ENCODE results near the gene ARPC1B.
"Not testable (repeated sequence)": the region's sequence is repeated elsewhere in the genome, so short reads cannot be mapped to it uniquely, and the experiment has no call there.

Gene ARPC1B

GRCh38 chr7:99352247-99352646 lies 22.3 kb upstream of the ARPC1B start:
- Histone ChIP-seq H3K9ac (ENCODE audit: low read length) (no peak overlapping the region), H3K9me3 (ENCODE audit: control insufficient read depth, low read length) (no peaks in the 10 kb centered on the region), H3K36me3 (ENCODE audit: control insufficient read depth, insufficient read depth, low read length, severe bottlenecking) (peaks cover 78% of the 10 kb centered on the region), H3K27me3 (replicated peaks; ENCODE audit: control insufficient read depth, insufficient read depth, low read length) (no peaks in the 10 kb centered on the region), H3K4me1 (ENCODE audit: control insufficient read depth, insufficient read depth, low read length) (no peaks in the 10 kb centered on the region), H3K4me3 (ENCODE audit: low read length) (no peak overlapping the region)
- no peak for DNase-seq (ENCODE audit: low read depth)

DNA sequence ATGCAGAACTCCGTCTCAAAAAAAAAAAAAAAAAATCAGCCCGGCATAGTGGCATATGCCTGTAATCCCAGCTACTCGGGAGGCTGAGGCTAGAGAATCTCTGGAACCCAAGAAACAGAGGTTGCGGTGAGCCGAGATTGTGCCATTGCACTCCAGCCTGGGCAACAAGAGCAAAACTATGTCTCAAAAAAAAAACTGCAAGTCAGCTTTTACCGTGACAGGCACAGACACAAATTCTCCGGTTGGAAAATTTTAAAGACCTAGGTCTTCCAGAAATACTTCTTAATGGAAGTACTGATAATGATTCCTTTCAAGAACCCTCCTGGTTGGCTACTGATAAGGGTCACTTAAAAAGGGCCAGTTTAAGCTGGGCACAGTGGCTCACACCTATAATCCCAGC lies 19.4 kb upstream of the ARPC1B start:
- Histone ChIP-seq H3K27me3 (replicated peaks; ENCODE audit: control insufficient read depth, insufficient read depth, low read length) (no peaks in the 10 kb centered on the region), H3K36me3 (ENCODE audit: control insufficient read depth, insufficient read depth, low read length, severe bottlenecking) (peaks cover 79% of the 10 kb centered on the region), H3K4me1 (ENCODE audit: control insufficient read depth, insufficient read depth, low read length) (no peaks in the 10 kb centered on the region), H3K9me3 (ENCODE audit: control insufficient read depth, low read length) (no peaks in the 10 kb centered on the region), H3K4me3 (ENCODE audit: low read length) (no peak overlapping the region), H3K9ac (ENCODE audit: low read length) (no peak overlapping the region)
- DNase-seq (ENCODE audit: low read depth) = no peak

- no peaks in the 10 kb centered on the region for H3K27me3 ChIP-seq (replicated peaks; ENCODE audit: control insufficient read depth, insufficient read depth, low read length)
- H3K36me3 ChIP-seq (ENCODE audit: control insufficient read depth, insufficient read depth, low read length, severe bottlenecking) = peaks cover 71% of the 10 kb centered on the region
- H3K9me3 ChIP-seq (ENCODE audit: control insufficient read depth, low read length) = no peaks in the 10 kb centered on the region
- H3K4me1 ChIP-seq (ENCODE audit: control insufficient read depth, insufficient read depth, low read length) = peaks cover 9% of the 10 kb centered on the region
- no peak overlapping the region for H3K9ac ChIP-seq (ENCODE audit: low read length)
- no peak for DNase-seq (ENCODE audit: low read depth)
- H3K4me3 ChIP-seq (ENCODE audit: low read length) = no peak overlapping the region
Observed at GRCh38 chr7:99357701-99358490, 16.6 kb upstream of the ARPC1B start.

- Histone ChIP-seq H3K36me3 (ENCODE audit: control insufficient read depth, insufficient read depth, low read length, severe bottlenecking) (peaks cover 74% of the 10 kb centered on the region), H3K4me1 (ENCODE audit: control insufficient read depth, insufficient read depth, low read length) (peaks cover 15% of the 10 kb centered on the region)
- H3K9me3 ChIP-seq (ENCODE audit: control insufficient read depth, low read length); H3K9ac ChIP-seq (ENCODE audit: low read length); H3K4me3 ChIP-seq (ENCODE audit: low read length); DNase-seq (ENCODE audit: low read depth); H3K27me3 ChIP-seq (replicated peaks; ENCODE audit: control insufficient read depth, insufficient read depth, low read length): not testable (repeated sequence)
Observed at GRCh38 chr7:99358521-99358920, 16.0 kb upstream of the ARPC1B start.

DNA sequence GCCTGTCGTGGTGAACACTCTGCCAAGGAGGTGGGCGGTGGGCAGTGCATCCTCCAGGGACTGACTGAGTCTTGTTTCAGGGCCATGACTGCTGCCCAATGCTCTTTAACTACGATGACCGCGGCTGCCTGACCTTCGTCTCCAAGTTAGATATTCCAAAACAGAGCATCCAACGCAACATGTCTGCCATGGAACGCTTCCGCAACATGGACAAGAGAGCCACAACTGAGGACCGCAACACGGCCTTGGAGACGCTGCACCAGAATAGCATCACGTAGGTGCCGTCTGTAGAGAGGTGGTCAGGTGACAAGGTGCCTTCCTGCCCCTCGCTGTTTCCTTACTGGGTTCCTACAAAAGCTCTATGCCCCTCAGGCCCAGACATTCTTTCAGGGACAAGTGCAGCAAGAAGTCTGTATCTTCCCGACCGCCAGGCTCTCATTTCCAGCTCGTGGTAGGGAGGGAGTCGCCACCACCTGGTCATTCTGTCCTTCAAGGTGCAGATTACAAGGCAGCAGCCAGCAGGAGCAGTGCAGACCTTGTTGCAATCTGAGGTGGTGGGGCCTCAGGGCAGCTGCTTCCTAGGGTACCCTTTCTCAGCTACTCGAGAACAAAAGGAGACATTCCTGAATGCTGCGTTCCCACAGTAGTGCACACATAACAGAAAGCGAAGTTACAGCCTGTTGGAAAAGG lies 14.9 kb upstream of the ARPC1B start:
- peaks cover 15% of the 10 kb centered on the region for H3K4me1 ChIP-seq (ENCODE audit: control insufficient read depth, insufficient read depth, low read length)
- H3K9me3 ChIP-seq (ENCODE audit: control insufficient read depth, low read length) = no peaks in the 10 kb centered on the region
- no peak overlapping the region for H3K9ac ChIP-seq (ENCODE audit: low read length)
- no peak for DNase-seq (ENCODE audit: low read depth)
- no peaks in the 10 kb centered on the region for H3K27me3 ChIP-seq (replicated peaks; ENCODE audit: control insufficient read depth, insufficient read depth, low read length)
- peaks cover 73% of the 10 kb centered on the region for H3K36me3 ChIP-seq (ENCODE audit: control insufficient read depth, insufficient read depth, low read length, severe bottlenecking)
- no peak overlapping the region for H3K4me3 ChIP-seq (ENCODE audit: low read length)

- peak; percentile 75 for DNase-seq (ENCODE audit: low read depth)
- Histone ChIP-seq H3K27me3 (replicated peaks; ENCODE audit: control insufficient read depth, insufficient read depth, low read length) (no peaks in the 10 kb centered on the region), H3K9ac (ENCODE audit: low read length) (no peak overlapping the region), H3K36me3 (ENCODE audit: control insufficient read depth, insufficient read depth, low read length, severe bottlenecking) (peaks cover 75% of the 10 kb centered on the region), H3K4me1 (ENCODE audit: control insufficient read depth, insufficient read depth, low read length) (peaks cover 15% of the 10 kb centered on the region), H3K9me3 (ENCODE audit: control insufficient read depth, low read length) (no peaks in the 10 kb centered on the region), H3K4me3 (ENCODE audit: low read length) (no peak overlapping the region)
Observed at GRCh38 chr7:99362801-99363200, 11.7 kb upstream of the ARPC1B start.

DNA sequence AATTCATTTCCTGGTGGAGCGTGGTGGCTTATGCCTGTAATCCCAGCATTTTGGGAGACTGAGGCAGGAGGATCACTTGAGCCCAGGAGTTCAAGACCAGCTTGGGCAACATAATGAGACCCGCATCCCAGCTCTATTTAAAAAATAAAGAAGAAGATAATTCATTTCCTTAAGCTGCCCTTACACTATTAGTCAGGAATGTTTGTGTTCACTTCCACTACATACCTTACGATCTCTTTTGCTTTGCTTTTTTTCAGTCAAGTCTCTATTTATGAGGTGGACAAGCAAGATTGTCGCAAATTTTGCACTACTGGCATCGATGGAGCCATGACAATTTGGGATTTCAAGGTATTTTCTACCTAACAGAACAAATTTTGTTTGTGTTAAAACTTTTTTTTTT lies 11.2 kb upstream of the ARPC1B start:
- peaks cover 70% of the 10 kb centered on the region for H3K36me3 ChIP-seq (ENCODE audit: control insufficient read depth, insufficient read depth, low read length, severe bottlenecking)
- H3K9ac ChIP-seq (ENCODE audit: low read length) = no peak overlapping the region
- H3K4me3 ChIP-seq (ENCODE audit: low read length) = no peak overlapping the region
- H3K4me1 ChIP-seq (ENCODE audit: control insufficient read depth, insufficient read depth, low read length) = peaks cover 15% of the 10 kb centered on the region
- H3K9me3 ChIP-seq (ENCODE audit: control insufficient read depth, low read length) = no peaks in the 10 kb centered on the region
- no peaks in the 10 kb centered on the region for H3K27me3 ChIP-seq (replicated peaks; ENCODE audit: control insufficient read depth, insufficient read depth, low read length)
- DNase-seq (ENCODE audit: low read depth) = no peak

- Histone ChIP-seq H3K4me3 (ENCODE audit: low read length) (no peak overlapping the region), H3K36me3 (ENCODE audit: control insufficient read depth, insufficient read depth, low read length, severe bottlenecking) (peaks cover 55% of the 10 kb centered on the region), H3K9me3 (ENCODE audit: control insufficient read depth, low read length) (no peaks in the 10 kb centered on the region), H3K4me1 (ENCODE audit: control insufficient read depth, insufficient read depth, low read length) (peaks cover 15% of the 10 kb centered on the region), H3K9ac (ENCODE audit: low read length) (no peak overlapping the region), H3K27me3 (replicated peaks; ENCODE audit: control insufficient read depth, insufficient read depth, low read length) (no peaks in the 10 kb centered on the region)
- DNase-seq (ENCODE audit: low read depth) = peak; percentile 35
Observed at GRCh38 chr7:99365318-99366141, 9.0 kb upstream of the ARPC1B start.

GRCh38 chr7:99366646-99367045 lies 7.9 kb upstream of the ARPC1B start:
- no peaks in the 10 kb centered on the region for H3K9me3 ChIP-seq (ENCODE audit: control insufficient read depth, low read length)
- H3K27me3 ChIP-seq (replicated peaks; ENCODE audit: control insufficient read depth, insufficient read depth, low read length) = no peaks in the 10 kb centered on the region
- H3K9ac ChIP-seq (ENCODE audit: low read length) = no peak overlapping the region
- H3K36me3 ChIP-seq (ENCODE audit: control insufficient read depth, insufficient read depth, low read length, severe bottlenecking) = peaks cover 44% of the 10 kb centered on the region
- no peak overlapping the region for H3K4me3 ChIP-seq (ENCODE audit: low read length)
- DNase-seq (ENCODE audit: low read depth) = no peak
- peaks cover 10% of the 10 kb centered on the region for H3K4me1 ChIP-seq (ENCODE audit: control insufficient read depth, insufficient read depth, low read length)

DNA sequence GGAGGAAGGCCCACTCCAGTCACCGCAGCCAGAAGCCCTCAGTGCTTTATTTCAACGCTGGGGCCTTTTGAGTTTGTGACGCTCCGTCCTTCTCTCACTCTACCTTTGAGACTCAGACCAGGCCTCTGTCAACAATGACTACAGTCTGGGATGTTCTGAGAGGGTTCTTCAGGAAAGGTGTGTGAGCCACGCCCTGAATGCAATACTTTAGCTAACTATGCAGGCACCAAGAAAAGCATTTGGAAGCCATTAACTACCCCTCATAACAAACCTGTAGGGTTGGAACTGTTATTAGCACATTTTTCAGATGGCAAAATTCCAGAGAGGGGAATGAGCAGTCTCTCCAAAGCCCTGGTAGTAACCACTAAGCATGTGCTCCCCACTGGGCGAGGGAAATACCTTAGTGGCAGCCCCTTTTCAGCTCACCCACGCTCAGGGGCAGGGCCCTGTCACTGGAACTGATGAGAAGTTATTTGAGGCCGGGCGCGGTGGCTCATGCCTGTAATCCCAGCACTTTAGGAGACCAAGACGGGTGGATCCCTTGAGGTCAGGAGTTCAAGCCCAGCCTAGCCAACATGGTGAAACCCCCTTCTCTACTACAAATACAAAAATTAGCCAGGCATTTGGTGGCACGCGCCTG lies 5.7 kb upstream of the ARPC1B start:
- no peaks in the 10 kb centered on the region for H3K9me3 ChIP-seq (ENCODE audit: control insufficient read depth, low read length)
- no peak overlapping the region for H3K4me3 ChIP-seq (ENCODE audit: low read length)
- H3K36me3 ChIP-seq (ENCODE audit: control insufficient read depth, insufficient read depth, low read length, severe bottlenecking) = peaks cover 36% of the 10 kb centered on the region
- no peak overlapping the region for H3K9ac ChIP-seq (ENCODE audit: low read length)
- DNase-seq (ENCODE audit: low read depth) = no peak
- H3K27me3 ChIP-seq (replicated peaks; ENCODE audit: control insufficient read depth, insufficient read depth, low read length) = no peaks in the 10 kb centered on the region
- peaks cover 10% of the 10 kb centered on the region for H3K4me1 ChIP-seq (ENCODE audit: control insufficient read depth, insufficient read depth, low read length)

Data from adipocyte (in vitro differentiated cells).